GM21619 (cell line): Measurements from ENCODE around the gene ETNK2.

ENCODE experiments used
- ATAC-seq: cut with Tn5 transposase; IDR thresholded peaks from one replicate; pipeline ENCODE4 v1.9.1; 2021; ENCODE audit not compliant: unreplicated experiment

The ETNK2 gene

DNA sequence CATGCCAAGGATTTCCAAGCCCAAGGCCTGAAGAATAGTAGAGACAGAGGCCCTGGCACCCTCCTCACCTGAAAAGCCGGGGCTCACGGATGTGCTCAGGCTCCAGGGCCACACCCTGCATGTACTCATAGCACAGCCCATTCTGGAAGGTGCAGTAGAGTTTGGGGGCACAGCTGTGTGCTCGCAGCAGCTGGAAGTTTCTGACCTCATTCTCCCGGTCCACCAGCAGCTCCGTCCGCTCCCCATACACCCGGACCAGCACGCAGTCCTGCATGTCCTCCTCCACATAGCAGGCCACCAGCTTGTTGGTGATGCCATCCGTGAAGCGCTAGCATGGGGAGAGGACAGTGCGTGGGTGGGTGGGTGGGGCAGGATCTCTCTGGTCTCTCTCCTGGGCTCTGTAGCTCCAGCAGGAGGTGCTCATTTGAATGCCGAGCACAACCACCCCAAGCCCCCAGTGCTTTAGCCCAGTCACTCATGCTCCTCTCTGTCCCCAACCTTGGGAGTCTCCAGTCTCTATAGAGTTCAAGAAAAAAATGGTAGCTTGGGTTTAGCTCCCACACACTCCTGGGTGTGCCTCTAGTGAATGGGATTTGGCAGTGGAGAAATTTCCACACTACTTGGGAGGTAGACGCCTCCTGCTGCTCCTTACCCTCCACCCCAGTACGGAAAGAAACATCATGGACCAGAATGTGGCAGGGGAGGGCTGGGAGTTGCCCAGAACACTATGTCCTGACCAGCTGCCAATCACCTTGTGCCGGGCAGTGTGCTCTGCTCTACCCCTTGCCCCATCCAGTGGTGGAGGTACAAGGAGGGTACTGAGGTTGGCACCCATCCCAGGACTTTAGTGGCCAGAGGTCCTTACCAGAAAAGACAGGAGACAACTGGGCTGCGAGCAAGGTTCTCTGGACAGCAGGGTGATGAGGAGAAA lies 1.9 kb downstream of the ETNK2 start:
- no peak for ATAC-seq

DNA sequence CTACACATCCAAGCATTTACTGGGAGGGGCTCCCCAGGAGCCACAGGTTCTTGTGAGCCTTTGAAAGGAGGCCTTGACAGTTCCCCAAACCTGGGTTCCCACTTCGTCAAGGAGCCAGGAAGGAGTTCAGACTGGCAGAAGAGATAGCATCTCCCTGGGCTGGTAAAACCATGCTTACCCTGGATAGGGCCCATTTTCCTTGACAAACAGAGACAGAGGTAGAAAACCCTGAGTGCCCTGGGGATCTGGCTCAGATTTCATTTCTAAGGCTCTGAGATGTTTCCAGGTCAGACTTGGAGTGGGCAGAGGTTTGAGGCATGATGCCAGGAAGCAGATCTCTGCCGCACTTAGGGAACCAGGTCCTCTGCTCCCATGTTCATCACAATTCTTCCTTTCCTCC lies 2.7 kb downstream of the ETNK2 start:
- no peak for ATAC-seq

DNA sequence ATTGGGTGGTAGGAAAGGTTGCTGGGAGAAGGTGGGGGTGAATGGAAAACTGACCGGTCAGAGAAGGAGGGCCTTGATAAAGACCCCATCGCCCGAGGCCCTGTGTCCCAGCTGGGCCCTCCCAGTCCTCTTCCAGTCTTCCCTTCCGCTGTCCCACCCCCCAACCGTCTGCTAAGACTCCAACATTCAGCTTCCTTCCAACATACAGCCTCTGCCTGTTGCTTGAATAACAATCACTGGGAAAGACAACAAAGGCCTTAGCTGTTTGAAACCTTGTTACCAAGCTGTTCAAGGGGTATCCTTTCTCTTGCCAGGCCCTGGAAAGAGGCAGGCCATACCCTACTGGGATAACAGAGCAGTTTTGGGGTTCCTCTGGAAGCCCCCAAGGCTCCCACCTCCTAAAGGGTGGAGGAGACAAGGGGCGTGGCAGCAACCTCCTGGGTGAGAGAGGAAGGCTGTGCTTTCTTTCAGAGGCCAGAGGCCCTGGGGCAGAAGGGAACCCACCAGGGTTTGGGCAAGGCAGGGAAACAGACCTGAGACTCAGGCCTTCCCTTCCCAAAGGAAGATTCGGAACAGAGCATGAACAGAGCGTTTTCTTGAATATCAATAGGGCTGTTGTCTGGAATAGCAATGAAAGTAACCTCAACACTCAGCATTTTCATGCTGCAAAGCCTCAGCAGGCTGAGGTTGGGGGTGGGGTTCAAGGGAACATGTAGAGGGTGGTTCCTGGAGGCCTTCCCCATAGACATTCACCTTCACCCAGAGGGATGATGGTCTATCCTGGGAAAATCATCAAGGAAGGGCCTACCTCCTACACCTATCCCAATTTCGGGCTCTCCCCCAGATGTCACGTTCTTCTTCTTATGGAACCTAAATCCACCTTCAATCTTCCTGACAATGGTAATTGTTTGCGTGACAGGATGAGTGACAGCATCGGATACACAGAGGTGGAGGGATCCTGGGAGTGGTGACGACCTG lies 4.1 kb downstream of the ETNK2 start:
- no peak for ATAC-seq

DNA sequence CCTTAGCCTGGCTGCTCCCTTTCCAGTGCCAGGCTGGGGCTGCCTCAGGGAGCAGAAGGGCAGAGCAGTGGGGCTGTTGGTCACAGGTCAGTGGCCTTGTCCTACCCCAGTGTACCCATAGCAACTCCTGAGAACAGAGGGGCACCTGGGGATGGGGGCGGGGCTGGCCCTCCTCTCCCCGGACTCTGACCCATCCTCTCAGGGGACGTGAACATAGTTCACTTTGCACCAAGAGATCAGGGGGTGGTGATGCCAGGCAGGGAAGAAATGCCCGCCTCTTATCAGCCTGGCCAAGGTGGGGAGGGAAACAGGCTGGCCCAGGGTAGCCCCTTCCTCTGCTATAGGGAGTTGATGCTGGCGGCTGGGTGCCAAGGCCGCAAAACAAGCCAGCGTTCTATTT lies 4.9 kb downstream of the ETNK2 start:
- ATAC-seq: no peak

DNA sequence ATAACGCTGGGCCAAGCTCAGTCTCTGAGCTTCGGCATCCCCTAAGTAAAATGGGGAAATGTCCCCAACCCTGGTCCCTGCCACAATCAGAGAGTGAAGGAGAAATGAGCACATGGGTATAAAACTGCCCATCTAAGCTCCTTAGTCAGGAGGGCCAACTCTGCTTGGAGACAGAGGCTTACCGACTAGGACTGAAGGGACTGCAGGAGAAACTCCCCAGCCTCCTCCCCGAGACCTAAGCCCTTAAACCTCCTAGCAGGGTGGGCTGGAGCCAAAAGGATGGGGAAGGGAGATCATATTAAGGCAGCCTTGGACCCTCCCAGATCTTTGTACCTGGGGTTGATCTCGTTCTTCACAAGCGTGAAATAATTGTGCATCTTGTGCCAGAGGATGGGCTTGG lies 5.5 kb downstream of the ETNK2 start:
- ATAC-seq: no peak

DNA sequence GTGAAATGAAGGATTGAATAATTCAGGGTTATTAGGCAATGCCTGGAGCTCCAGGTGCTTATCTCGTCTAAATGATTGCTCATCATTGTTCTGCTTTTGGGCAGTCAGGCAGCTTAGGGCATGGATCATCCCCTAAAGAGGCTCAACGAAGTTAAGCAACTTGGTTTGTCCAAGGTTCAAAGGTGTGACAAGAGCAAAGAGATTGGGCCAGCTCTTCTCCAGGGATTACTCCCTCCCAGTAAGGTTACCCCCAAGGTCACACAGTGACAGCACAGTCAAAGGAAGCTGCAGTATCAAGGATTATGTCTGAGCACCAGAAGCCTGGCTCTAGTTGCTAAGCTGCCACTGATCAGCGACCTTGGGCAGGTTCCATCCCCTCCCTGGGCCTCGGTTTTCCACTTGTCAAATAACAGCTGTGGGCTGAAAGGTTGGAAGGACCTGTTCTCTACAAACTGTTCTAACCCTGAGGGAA lies 6.8 kb downstream of the ETNK2 start:
- ATAC-seq: no peak

DNA sequence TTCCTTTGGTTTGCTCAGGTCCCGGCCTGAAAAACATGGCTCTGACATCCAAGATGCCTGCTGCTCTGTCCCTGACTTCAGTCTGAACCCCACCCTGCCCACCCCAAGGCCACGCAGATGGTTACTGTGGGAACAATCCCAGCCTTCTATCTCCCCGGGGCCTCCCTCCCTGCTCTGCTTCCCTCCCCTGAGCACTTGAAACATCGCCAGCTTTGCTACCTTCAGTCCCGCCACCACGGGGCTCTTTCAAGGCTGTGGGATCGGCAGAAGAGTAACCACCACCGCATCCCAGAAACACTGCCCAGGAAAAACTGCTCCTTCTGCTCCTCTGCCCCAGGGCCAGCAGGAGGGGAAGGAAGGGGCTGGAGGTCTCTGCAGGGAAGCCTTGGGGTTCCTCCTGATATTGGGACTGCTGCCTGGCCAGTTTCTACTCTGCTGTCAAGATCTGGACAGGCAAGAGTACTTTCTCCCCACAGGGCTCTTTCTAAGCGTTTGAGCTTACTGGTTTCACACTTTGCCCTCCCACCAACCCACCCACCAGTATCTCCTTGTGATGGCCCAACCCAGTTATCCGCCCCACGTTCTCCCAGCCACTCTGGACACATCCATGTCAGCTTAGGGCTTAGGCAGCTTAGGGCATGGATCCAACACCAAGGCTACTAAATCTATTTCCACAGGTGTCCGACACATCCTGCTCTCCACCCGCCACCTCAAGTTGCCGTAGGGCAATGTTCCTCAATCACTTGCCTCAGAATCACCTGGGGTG lies 8.4 kb downstream of the ETNK2 start:
- ATAC-seq: no peak

DNA sequence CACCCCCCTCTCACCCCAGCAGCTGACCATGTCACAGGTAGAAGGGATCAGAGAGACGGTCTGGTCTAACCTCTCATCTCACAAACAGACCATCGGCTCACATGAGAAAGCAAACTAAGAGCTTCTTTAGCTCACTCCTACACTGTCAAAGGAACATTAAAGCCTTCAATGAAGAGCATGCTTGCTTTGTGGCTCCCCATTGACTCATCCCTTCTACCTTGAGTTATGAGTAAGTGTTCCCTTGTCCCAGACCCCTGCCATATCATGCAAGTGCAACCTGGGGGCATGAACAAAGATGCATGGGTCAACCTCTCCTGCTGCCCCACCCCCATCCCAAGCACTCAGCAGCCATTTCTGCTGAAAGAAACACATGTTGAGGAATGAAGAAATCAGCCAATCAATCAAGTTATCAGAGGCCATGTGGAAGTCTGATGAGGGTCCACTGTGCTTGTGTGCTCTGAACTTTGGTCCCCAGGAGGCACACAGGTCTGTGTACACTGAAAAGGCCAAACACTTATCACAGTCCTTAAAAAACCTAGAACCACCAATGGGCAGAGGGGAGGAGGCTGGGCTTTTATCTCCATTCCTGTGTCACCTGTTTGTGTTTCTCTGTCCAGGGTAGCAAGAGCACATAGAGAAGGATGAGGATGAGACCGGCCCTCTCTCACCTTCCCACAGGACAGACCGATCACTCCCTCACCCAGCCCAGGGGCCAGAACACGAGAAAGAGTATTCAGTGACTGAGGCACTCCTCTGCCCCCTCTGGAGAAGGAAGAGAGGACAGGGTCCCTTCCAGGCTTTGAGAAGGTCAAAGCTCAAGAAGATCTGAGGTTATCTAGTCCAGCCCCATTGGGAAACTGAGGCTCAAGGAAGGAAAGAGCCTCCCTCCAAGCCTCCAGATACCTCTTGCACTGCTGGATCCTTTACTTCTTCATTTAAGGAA lies 9.5 kb downstream of the ETNK2 start:
- ATAC-seq: no peak

DNA sequence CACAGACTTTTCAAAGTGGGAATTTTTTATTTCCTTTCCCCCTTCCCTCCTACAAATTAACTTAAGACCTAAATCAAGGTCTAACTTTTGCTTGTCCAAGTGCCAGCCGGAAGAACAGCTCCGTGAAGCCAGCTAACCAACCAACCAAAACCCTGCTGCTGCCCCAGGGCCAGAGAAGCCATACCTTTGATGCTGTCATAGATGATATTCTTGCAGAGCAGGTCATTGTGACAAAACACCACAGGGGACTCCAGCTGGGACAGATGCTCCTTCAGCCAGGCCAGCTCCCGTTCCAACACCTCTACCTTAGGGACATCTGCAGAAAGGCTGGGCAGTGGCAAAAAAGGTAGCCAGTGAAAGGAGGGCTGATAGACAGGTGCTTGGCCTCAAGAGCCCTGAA lies 10.7 kb downstream of the ETNK2 start:
- no peak for ATAC-seq

DNA sequence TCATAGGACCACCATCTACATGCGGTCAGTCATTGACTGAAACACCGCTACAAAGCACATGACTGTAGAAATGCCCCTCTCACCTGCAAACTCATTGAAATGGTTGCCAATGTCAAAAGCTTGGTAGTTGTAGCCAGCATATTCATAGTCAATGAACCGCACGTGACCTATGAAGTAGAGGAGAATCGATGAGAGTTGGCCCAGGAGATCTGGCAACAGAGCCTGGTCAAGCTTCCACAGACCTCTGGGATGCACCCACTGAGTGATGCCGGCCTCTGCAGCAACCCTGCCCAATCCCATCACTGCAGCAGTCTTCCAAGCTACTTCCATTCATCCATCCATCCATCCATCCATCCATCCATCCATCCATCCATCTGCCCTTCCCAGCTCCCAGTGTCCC lies 11.9 kb downstream of the ETNK2 start:
- ATAC-seq: no peak

DNA sequence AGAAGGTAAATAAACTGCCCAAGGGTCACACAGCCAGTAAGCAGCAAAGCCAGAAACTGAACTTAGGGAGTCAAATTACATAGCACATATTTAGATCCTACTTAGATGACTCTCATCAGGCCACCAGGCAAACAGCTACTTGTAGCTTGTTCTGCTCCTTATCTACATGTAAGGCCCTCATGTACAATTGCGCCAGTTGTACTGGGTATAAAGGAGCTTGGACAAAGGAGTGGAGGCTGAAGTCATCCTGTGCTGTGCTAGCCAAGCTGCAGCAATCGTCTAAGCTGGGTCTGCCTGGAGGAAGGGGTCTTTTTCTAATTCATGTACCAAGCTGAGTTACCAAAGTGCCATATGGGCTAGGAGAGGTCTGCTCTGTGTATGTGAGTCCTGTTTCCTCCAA lies 12.8 kb downstream of the ETNK2 start:
- no peak for ATAC-seq

DNA sequence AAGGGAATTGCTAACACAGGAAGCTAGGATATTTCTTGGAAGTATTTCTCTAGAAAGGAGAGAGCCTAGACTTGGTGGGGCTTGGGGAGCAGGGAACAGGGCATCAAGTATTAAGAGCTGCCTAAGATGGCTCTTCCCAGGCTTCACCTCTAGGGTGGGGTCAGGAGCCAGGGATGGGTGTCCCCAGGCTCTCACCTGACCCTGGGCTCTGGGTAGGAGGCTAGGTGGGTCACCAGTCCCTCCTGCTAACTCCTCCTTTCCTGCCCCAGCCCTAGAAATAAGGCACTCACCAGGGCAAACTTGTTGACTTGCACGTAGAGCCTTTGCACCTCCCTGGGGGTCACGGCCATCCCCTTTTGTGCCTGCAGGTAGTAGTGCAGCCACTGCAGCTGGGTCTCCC lies 15.0 kb downstream of the ETNK2 start:
- no peak for ATAC-seq

DNA sequence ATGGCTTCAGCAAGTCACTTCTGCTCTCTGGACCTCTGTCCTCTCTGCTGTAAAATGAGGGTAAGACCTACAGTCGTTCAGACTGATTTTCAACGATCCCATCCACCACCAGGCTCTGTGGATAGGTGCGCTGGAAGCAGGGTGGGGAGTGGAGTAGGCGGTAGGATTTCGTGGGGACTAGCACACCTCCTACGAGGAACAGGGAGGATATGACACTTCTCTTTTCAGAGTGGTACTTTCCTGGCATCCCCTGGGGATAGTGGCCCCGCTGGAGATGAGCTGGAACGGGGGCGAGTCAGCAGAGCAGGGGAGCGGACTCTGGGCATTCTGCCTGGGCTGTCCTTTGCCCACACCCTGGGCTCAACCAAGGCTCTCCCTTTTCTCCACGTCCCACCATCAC lies 17.7 kb downstream of the ETNK2 start:
- no peak for ATAC-seq

DNA sequence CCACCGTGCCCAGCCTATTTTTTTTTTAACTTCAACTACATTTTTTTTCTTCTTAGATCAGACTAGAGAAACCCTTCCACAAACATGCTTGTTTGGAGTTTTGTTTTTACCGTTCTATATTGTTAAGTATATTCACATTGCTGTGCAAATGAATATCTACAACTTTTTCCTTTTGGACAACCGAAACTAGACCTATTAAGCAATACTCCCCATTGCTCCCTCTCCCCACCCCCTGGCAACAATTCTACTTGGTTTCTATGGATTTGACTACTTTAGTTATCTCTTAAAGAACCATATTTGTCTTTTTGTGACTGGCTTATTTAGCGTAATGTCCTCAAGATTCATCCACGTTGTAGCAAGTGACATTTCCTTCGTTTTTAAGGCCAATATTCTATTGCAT lies 19.1 kb downstream of the ETNK2 start:
- ATAC-seq: no peak

DNA sequence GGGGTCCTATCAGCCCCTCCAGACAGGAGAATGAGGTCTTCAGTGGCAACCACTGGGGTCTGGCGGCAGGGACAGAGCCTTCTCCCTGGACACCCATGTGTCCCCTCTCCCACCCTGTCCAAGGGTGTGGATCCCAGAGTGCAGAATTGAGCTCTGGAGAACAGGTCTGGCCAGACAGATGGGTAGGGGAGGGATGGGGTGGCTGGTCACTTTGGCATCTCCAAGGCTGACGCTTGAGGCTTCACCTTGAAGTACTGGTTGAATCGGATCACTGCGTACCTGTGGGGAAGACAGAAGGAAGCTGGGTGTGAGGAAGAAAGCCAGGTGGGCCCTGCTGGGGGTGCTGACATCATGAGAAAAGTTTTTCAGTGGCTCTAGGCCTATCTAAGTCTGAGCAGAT lies 19.9 kb downstream of the ETNK2 start:
- no peak for ATAC-seq

DNA sequence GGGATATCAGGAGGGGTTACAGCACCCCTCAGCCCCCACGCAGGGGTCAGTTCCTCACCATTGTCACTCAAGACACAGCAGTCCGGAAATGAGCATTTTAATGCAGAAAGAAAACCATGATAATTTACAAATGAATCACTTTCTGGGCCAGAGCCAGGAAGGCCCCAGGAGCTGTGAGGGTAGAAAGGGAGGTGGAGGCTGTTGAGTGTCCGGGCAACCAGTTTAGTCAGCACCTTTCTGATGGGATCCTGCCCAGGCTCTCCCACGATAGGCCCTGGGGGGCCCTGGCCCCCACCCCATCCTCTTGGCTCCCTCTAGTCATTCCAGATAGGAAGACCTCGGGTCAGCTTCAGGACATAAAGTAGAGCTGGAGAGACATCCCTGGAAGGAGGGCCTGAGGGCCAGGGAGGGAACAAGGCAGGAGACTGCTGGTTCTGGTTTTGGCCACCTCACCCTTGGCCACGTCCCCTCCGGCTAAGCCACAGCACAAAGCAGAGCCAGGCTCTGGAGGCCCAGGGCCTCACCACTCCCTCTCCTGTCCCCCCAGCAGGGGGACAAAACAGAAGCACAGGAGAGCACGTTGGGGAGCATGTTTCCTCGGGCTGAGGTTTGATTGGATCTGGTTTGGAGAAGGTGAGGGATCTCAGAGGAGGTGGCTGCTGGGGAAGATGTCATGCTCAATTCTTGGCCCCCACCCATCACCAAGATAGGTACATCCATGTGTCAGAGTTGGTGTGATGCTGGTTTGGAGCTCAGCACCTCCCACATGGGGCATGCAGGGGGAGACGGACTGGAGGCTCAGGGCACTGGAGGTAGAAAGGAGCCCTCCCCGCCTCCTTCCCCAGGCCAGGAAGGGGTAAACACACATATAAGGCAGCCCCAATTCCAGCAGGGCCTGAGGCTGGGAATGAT lies 20.6 kb downstream of the ETNK2 start:
- no peak for ATAC-seq

DNA sequence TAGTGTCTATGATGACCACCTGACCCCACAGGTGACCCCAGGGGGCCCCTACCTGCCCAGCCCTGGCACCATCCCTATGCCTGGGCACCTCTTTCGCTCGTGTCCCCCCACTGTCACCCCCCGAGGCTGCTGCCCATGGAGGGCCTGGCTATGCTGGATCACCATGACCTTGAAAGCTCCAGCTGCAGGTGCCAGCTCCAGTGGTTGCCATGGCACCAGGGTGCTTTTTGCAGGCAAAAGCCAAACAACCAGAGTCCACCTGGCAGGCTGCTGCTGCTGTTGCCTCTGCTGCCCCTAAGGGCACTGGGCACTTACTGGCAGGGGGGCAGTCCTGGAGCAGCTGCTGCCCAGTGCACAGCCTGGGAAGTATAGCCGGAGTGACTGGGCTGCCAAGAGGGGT lies 21.7 kb downstream of the ETNK2 start:
- ATAC-seq: no peak

DNA sequence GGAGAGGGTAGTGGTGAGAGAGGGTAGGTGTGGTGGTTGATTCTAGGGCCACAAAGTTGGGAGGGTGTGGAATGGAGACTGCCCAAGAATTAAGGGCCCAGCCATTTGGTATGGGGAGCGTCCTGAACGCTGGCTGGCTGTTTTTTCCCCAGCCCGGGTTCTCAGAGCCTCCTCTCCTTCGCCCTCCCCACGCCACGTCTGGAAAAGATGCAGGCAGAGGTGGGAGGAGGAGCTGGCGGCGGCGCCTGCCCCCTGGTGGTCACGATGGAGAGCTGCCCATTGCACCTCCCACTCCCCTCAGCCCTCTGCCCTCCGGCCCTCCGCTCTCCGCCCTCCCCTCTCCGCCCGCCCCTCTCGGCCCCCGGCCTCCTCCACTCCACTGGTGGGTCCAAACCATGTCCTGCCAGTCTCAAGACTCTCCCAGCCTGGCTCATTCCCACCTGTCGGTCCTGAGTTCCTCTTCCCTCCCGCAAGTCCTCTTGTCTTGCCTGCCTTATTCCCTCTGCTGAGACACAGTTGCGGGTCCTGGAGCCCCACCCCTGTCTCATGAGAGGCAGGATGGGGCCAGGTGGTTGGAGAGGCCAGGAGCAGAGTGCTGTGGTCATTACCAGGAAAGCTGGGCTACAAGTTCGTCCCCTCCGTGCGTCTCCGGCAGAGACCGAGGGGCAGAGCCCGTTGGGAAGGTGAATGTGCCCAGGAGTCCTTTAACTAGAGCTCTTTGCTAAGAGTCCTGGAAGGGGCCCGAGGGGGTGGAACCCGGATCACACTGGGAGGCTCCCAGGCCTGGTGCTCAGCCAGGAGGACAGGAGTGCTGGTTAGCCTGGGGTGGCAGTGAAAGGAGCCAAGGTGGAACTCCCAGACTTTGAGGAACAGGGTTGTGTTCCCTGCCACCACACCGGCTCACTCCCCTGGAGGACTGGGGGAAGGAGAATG lies 22.6 kb downstream of the ETNK2 start:
- no peak for ATAC-seq
